ENCODE results near the gene NPLOC4. TPM values are rescaled to one million over a fixed set of nuclear protein-coding genes. Genes with fewer than 3 reads are reported as not detected.
A peak's percentile ranks its signal among the peaks of the same experiment; 100 is the strongest.

NPLOC4 gene
- polyA plus RNA-seq, 1 donor = 47.8 TPM

GRCh38 chr17:81541123-81541522, 95.8 kb downstream of the NPLOC4 start:
- no peak overlapping the region for H3K4me3 ChIP-seq (ENCODE audit: low read length)
- peaks cover 59% of the 10 kb centered on the region for H3K36me3 ChIP-seq (ENCODE audit: control insufficient read depth, insufficient read depth, low read length)
- peaks cover 4% of the 10 kb centered on the region for H3K9me3 ChIP-seq (ENCODE audit: control insufficient read depth, low read depth, low read length)
- peaks cover 15% of the 10 kb centered on the region for H3K4me1 ChIP-seq (ENCODE audit: control insufficient read depth, insufficient read depth, low read length)
- no peak for DNase-seq
- H3K27me3 ChIP-seq (ENCODE audit: control insufficient read depth, insufficient read depth, low read length) = peaks cover 16% of the 10 kb centered on the region
- no CpG with 5 or more reads among the region's 17 CpGs for WGBS (ENCODE audit: insufficient coverage, low lambda C conversion rate)
- H3K27ac ChIP-seq (ENCODE audit: low read length) = no peak overlapping the region

DNA sequence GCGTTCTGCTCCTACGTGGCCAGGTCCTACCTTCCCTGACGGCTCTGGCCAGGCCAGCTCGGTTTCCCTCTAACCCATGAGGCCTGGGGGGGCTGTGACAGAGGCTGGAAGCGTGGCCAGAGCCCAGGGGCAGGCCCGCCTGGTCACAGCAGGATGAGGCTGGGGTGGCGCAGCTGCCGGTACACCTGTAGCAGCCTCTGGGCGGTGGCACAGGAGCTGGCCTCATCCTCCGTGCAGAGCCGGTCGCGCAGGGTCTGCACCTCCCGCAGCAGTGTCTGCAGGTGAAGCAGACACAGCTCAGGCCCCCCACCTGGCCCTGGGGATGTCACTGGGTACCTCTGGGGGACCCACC, 96.3 kb downstream of the NPLOC4 start:
- H3K27me3 ChIP-seq (ENCODE audit: control insufficient read depth, insufficient read depth, low read length) = peaks cover 20% of the 10 kb centered on the region
- peaks cover 4% of the 10 kb centered on the region for H3K9me3 ChIP-seq (ENCODE audit: control insufficient read depth, low read depth, low read length)
- no CpG with 5 or more reads among the region's 14 CpGs for WGBS (ENCODE audit: insufficient coverage, low lambda C conversion rate)
- peaks cover 54% of the 10 kb centered on the region for H3K36me3 ChIP-seq (ENCODE audit: control insufficient read depth, insufficient read depth, low read length)
- H3K4me1 ChIP-seq (ENCODE audit: control insufficient read depth, insufficient read depth, low read length) = peaks cover 16% of the 10 kb centered on the region
- H3K27ac ChIP-seq (ENCODE audit: low read length) = no peak overlapping the region
- H3K4me3 ChIP-seq (ENCODE audit: low read length) = no peak overlapping the region
- no peak for DNase-seq

GRCh38 chr17:81539961-81540675, 96.8 kb downstream of the NPLOC4 start:
- H3K36me3 ChIP-seq (ENCODE audit: control insufficient read depth, insufficient read depth, low read length) = peaks cover 49% of the 10 kb centered on the region
- no CpG with 5 or more reads among the region's 28 CpGs for WGBS (ENCODE audit: insufficient coverage, low lambda C conversion rate)
- no peak overlapping the region for H3K27ac ChIP-seq (ENCODE audit: low read length)
- no peak overlapping the region for H3K4me3 ChIP-seq (ENCODE audit: low read length)
- peaks cover 6% of the 10 kb centered on the region for H3K9me3 ChIP-seq (ENCODE audit: control insufficient read depth, low read depth, low read length)
- H3K27me3 ChIP-seq (ENCODE audit: control insufficient read depth, insufficient read depth, low read length) = peaks cover 21% of the 10 kb centered on the region
- H3K4me1 ChIP-seq (ENCODE audit: control insufficient read depth, insufficient read depth, low read length) = peaks cover 16% of the 10 kb centered on the region
- no peak for DNase-seq

- H3K27me3 ChIP-seq (ENCODE audit: control insufficient read depth, insufficient read depth, low read length) = peaks cover 21% of the 10 kb centered on the region
- H3K36me3 ChIP-seq (ENCODE audit: control insufficient read depth, insufficient read depth, low read length) = peaks cover 44% of the 10 kb centered on the region
- no peak overlapping the region for H3K27ac ChIP-seq (ENCODE audit: low read length)
- H3K4me3 ChIP-seq (ENCODE audit: low read length) = no peak overlapping the region
- peaks cover 6% of the 10 kb centered on the region for H3K9me3 ChIP-seq (ENCODE audit: control insufficient read depth, low read depth, low read length)
- no peak for DNase-seq
- no CpG with 5 or more reads among the region's 10 CpGs for WGBS (ENCODE audit: insufficient coverage, low lambda C conversion rate)
- peaks cover 16% of the 10 kb centered on the region for H3K4me1 ChIP-seq (ENCODE audit: control insufficient read depth, insufficient read depth, low read length)
These were observed 97.4 kb downstream of the NPLOC4 start for GRCh38 chr17:81539571-81539900.

GRCh38 chr17:81538651-81539570, 98.0 kb downstream of the NPLOC4 start:
- DNase-seq = no peak
- Histone ChIP-seq H3K27ac (ENCODE audit: low read length) (no peak overlapping the region), H3K9me3 (ENCODE audit: control insufficient read depth, low read depth, low read length) (peaks cover 6% of the 10 kb centered on the region), H3K4me3 (ENCODE audit: low read length) (no peak overlapping the region), H3K4me1 (ENCODE audit: control insufficient read depth, insufficient read depth, low read length) (peaks cover 18% of the 10 kb centered on the region), H3K27me3 (ENCODE audit: control insufficient read depth, insufficient read depth, low read length) (peaks cover 23% of the 10 kb centered on the region), H3K36me3 (ENCODE audit: control insufficient read depth, insufficient read depth, low read length) (peaks cover 38% of the 10 kb centered on the region)
- 100% methylated on average over 2 of the region's 26 CpGs for WGBS (ENCODE audit: insufficient coverage, low lambda C conversion rate)

GRCh38 chr17:81537856-81538555, 98.9 kb downstream of the NPLOC4 start:
- Histone ChIP-seq H3K9me3 (ENCODE audit: control insufficient read depth, low read depth, low read length) (peaks cover 6% of the 10 kb centered on the region), H3K27ac (ENCODE audit: low read length) (no peak overlapping the region), H3K36me3 (ENCODE audit: control insufficient read depth, insufficient read depth, low read length) (peaks cover 29% of the 10 kb centered on the region), H3K4me1 (ENCODE audit: control insufficient read depth, insufficient read depth, low read length) (peaks cover 26% of the 10 kb centered on the region), H3K27me3 (ENCODE audit: control insufficient read depth, insufficient read depth, low read length) (peaks cover 23% of the 10 kb centered on the region), H3K4me3 (ENCODE audit: low read length) (no peak overlapping the region)
- DNase-seq = peak in 1 of 2 donors; percentile 59
- 25% methylated on average over 2 of the region's 26 CpGs for WGBS (ENCODE audit: insufficient coverage, low lambda C conversion rate)

DNA sequence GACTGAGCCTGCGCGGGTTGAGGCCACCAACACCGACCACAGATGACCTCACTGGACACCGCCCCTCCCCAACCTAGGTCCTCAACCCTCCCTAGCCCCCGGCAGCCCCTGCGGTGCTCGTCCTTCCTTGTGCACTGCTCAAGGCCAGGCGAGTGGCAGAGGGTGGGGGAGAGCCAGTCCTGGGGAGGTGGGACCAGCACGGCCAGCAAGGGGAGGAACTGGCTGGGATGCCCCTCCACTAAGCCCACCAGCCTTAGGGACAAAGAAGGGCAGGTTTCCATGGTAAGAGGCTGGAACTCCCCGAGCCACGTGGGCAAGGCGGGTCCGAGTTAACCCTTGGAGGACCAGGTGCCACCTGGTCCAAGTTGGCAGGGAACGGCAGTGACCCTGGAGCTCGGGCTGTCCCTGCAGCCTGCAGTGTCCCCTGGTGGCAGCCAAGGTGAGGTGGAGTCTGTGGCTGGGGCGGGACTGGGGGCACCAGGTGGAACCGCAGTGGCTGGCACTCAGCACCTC, 99.5 kb downstream of the NPLOC4 start:
- peak in 1 of 2 donors; percentile 54 for DNase-seq
- no CpG with 5 or more reads among the region's 17 CpGs for WGBS (ENCODE audit: insufficient coverage, low lambda C conversion rate)
- Histone ChIP-seq H3K4me3 (ENCODE audit: low read length) (no peak overlapping the region), H3K27ac (ENCODE audit: low read length) (no peak overlapping the region), H3K4me1 (ENCODE audit: control insufficient read depth, insufficient read depth, low read length) (peaks cover 29% of the 10 kb centered on the region), H3K36me3 (ENCODE audit: control insufficient read depth, insufficient read depth, low read length) (peaks cover 24% of the 10 kb centered on the region), H3K9me3 (ENCODE audit: control insufficient read depth, low read depth, low read length) (peaks cover 6% of the 10 kb centered on the region), H3K27me3 (ENCODE audit: control insufficient read depth, insufficient read depth, low read length) (peaks cover 23% of the 10 kb centered on the region)

DNA sequence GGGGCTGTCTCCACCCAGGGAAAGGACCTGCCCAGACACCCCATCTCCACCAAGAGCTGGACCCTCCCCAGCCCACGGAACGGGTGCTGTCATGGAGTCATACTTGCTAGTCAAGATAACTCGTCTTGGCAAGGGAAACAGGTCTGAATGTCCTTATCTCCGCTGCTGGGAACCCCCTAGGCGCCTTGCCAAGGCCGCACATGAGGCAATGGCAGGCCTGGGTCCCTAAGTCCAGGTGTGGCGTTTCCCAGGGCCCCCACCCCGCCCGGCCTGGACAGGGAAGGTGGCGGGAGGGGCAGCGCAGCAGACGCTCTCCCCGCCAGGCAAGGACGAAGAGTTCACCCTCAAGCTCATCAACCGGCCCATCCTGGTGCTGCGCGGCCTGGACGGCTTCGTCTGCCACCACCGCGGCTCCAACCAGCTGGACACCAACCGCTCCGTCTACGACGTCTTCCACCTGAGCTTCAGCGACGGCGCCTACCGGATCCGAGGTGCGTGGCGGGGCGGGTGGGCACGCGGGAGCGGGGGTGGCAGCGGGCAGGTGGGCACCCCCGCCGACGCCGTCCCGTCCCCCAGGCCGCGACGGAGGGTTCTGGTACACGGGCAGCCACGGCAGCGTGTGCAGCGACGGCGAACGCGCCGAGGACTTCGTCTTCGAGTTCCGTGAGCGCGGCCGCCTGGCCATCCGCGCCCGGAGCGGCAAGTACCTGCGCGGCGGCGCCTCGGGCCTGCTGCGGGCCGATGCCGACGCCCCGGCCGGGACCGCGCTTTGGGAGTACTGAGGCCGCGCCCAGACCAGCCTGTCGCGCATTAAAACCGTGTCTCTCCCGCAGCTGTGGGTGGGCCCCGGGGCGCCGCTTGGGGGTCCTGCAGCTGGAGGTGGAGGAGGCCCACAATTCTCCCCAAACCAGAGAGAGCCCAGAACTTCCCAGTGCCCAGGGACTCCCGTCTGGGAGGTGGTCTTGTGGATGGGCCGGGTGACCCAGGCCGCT, 100.3 kb downstream of the NPLOC4 start:
- WGBS (ENCODE audit: insufficient coverage, low lambda C conversion rate) = no CpG with 5 or more reads among the region's 89 CpGs
- Histone ChIP-seq H3K27me3 (ENCODE audit: control insufficient read depth, insufficient read depth, low read length) (peaks cover 23% of the 10 kb centered on the region), H3K36me3 (ENCODE audit: control insufficient read depth, insufficient read depth, low read length) (peaks cover 21% of the 10 kb centered on the region), H3K9me3 (ENCODE audit: control insufficient read depth, low read depth, low read length) (peaks cover 6% of the 10 kb centered on the region), H3K4me3 (ENCODE audit: low read length) (no peak overlapping the region), H3K27ac (ENCODE audit: low read length) (no peak overlapping the region), H3K4me1 (ENCODE audit: control insufficient read depth, insufficient read depth, low read length) (peaks cover 29% of the 10 kb centered on the region)
- DNase-seq = peak in 1 of 2 donors; percentile 57

- no peak overlapping the region for H3K27ac ChIP-seq (ENCODE audit: low read length)
- WGBS (ENCODE audit: insufficient coverage, low lambda C conversion rate) = no CpG with 5 or more reads among the region's 13 CpGs
- peaks cover 29% of the 10 kb centered on the region for H3K4me1 ChIP-seq (ENCODE audit: control insufficient read depth, insufficient read depth, low read length)
- H3K4me3 ChIP-seq (ENCODE audit: low read length) = no peak overlapping the region
- H3K9me3 ChIP-seq (ENCODE audit: control insufficient read depth, low read depth, low read length) = peaks cover 6% of the 10 kb centered on the region
- H3K27me3 ChIP-seq (ENCODE audit: control insufficient read depth, insufficient read depth, low read length) = peaks cover 23% of the 10 kb centered on the region
- H3K36me3 ChIP-seq (ENCODE audit: control insufficient read depth, insufficient read depth, low read length) = peaks cover 13% of the 10 kb centered on the region
- DNase-seq = no peak
These were observed 101.2 kb downstream of the NPLOC4 start for GRCh38 chr17:81535480-81536298.
